HEK293 (cell line): ENCODE results near the gene SLC8A2.
A peak's percentile ranks its signal among the peaks of the same experiment; 100 is the strongest.

ENCODE experiments used
- CTCF ChIA-PET: fragments of 350-600 bp; formaldehyde crosslinking; extraction: SDS; loops from one replicate; lab custom pipeline; 2021; ENCODE audit warnings: antibody characterized with exemption; lab: Yijun Ruan, JAX
- POLR2A ChIA-PET: fragments of 300-600 bp; formaldehyde crosslinking; extraction: SDS; loops from one replicate; lab custom pipeline; 2020; ENCODE audit warnings: antibody characterized with exemption, inconsistent platforms; lab: Yijun Ruan, JAX
- H3K27ac ChIP-seq: fragments of 200-500 bp; sonication (Bioruptor generic); 2 replicates; pipeline ENCODE4 v1.5.1; 2014; ENCODE audit warnings: low read depth, low read length, control low read depth, inconsistent platforms; ENCODE audit errors: extremely low read depth
- H3K36me3 ChIP-seq, 2 experiments: fragments of 200-500 bp in 1 of 2; sonication (Bioruptor generic) in 1 of 2; 1 replicate in 1 of 2; 2 replicates in 1 of 2; pipeline ENCODE4 v1.5.1; 2014 to 2017; ENCODE audit warnings: inconsistent platforms in 2 of 2, low read length in 2 of 2; ENCODE audit not compliant: control insufficient read depth in 2 of 2, insufficient read depth in 1 of 2
- H3K4me1 ChIP-seq: fragments of 200-500 bp; sonication (Bioruptor generic); 2 replicates; pipeline ENCODE4 v1.5.1; 2014; ENCODE audit warnings: mild to moderate bottlenecking, low read length, inconsistent platforms; ENCODE audit not compliant: control insufficient read depth, insufficient read depth
- H3K4me3 ChIP-seq: 2 replicates; pipeline ENCODE4 v1.5.1; 2011; ENCODE audit warnings: low read depth, mild to moderate bottlenecking, control low read depth, low read length, moderate library complexity
- H3K9me3 ChIP-seq: fragments of 200-500 bp; sonication (Bioruptor generic); 2 replicates; pipeline ENCODE4 v1.5.1; 2014; ENCODE audit warnings: low read depth, low read length, inconsistent platforms; ENCODE audit not compliant: control insufficient read depth, insufficient read depth
- BCL11A ChIP-seq: fragments of 450-650 bp; formaldehyde crosslinking; IDR thresholded peaks from 2 replicates; pipeline ENCODE4 v1.5.1; 2016; ENCODE audit warnings: low read depth, missing biosample characterization, missing genetic modification characterization
- EGR2 ChIP-seq: fragments of 450-650 bp; formaldehyde crosslinking; IDR thresholded peaks from 2 replicates; pipeline ENCODE4 v1.5.1; 2016; ENCODE audit warnings: low read depth, missing biosample characterization, missing genetic modification characterization
- HOXA7 ChIP-seq: sonication (generic); formaldehyde crosslinking; IDR thresholded peaks from 2 replicates; pipeline ENCODE4 v1.8.1; 2022; ENCODE audit warnings: missing genetic modification reagents, borderline replicate concordance
- HOXC10 ChIP-seq: sonication (generic); formaldehyde crosslinking; IDR thresholded peaks from 2 replicates; pipeline ENCODE4 v1.8.1; 2023; ENCODE audit warnings: mild to moderate bottlenecking, missing genetic modification reagents
- HOXD13 ChIP-seq: sonication (generic); formaldehyde crosslinking; IDR thresholded peaks from 2 replicates; pipeline ENCODE4 v1.8.0; 2022; ENCODE audit warnings: missing genetic modification reagents, borderline replicate concordance
- PATZ1 ChIP-seq: fragments of 450-650 bp; formaldehyde crosslinking; IDR thresholded peaks from 2 replicates; pipeline ENCODE4 v1.5.1; 2016; ENCODE audit warnings: missing biosample characterization, missing genetic modification characterization
- REPIN1 ChIP-seq: fragments of 450-650 bp; formaldehyde crosslinking; IDR thresholded peaks from 2 replicates; pipeline ENCODE4 v1.5.1; 2017; ENCODE audit warnings: missing biosample characterization, missing genetic modification characterization, low read depth
- SALL2 ChIP-seq: fragments of 450-650 bp; formaldehyde crosslinking; IDR thresholded peaks from 2 replicates; pipeline ENCODE4 v1.5.0; 2017; ENCODE audit warnings: missing biosample characterization, mild to moderate bottlenecking, missing genetic modification characterization, borderline replicate concordance
- TRIM28 ChIP-seq: IDR thresholded peaks from 2 replicates; pipeline ENCODE4 v1.6.1; 2011; ENCODE audit warnings: low read length, control low read depth, borderline replicate concordance
- ZBTB8A ChIP-seq: fragments of 450-650 bp; formaldehyde crosslinking; IDR thresholded peaks from 2 replicates; pipeline ENCODE4 v1.5.1; 2016; ENCODE audit warnings: missing biosample characterization, missing genetic modification characterization
- ZFP69B ChIP-seq: fragments of 450-650 bp; formaldehyde crosslinking; IDR thresholded peaks from 2 replicates; pipeline ENCODE4 v1.5.1; 2016; ENCODE audit warnings: missing biosample characterization, missing genetic modification characterization
- ZNF10 ChIP-seq: fragments of 450-650 bp; formaldehyde crosslinking; IDR thresholded peaks from 2 replicates; pipeline ENCODE4 v1.5.1; 2017; ENCODE audit warnings: missing biosample characterization, missing genetic modification characterization
- ZNF121 ChIP-seq: fragments of 450-650 bp; formaldehyde crosslinking; IDR thresholded peaks from 2 replicates; pipeline ENCODE4 v1.5.1; 2016; ENCODE audit warnings: missing biosample characterization, missing genetic modification characterization
- ZNF2 ChIP-seq: fragments of 450-650 bp; formaldehyde crosslinking; IDR thresholded peaks from 2 replicates; pipeline ENCODE4 v1.5.1; 2016; ENCODE audit warnings: missing biosample characterization, missing genetic modification characterization
- ZNF560 ChIP-seq: fragments of 450-650 bp; formaldehyde crosslinking; IDR thresholded peaks from 2 replicates; pipeline ENCODE4 v1.5.1; 2017; ENCODE audit warnings: missing biosample characterization, missing genetic modification characterization, borderline replicate concordance
- ZNF600 ChIP-seq: fragments of 450-650 bp; formaldehyde crosslinking; IDR thresholded peaks from 2 replicates; pipeline ENCODE4 v1.5.1; 2016; ENCODE audit warnings: missing biosample characterization, missing genetic modification characterization
- ZNF610 ChIP-seq: fragments of 450-650 bp; formaldehyde crosslinking; IDR thresholded peaks from 2 replicates; pipeline ENCODE4 v1.5.1; 2016; ENCODE audit warnings: missing biosample characterization, missing genetic modification characterization, borderline replicate concordance
- ZNF626 ChIP-seq: fragments of 450-650 bp; sonication (Bioruptor Pico); formaldehyde crosslinking; IDR thresholded peaks from 2 replicates; pipeline ENCODE4 v1.5.1; 2018; ENCODE audit warnings: missing biosample characterization, missing genetic modification characterization, inconsistent platforms
- TF ChIP-seq, protein P1 (sequence below): fragments of 450-650 bp; formaldehyde crosslinking; IDR thresholded peaks from 2 replicates; pipeline ENCODE4 v1.5.1; 2016; ENCODE audit warnings: missing biosample characterization, missing genetic modification characterization
- TF ChIP-seq, protein P2 (sequence below): fragments of 450-650 bp; formaldehyde crosslinking; conservative IDR thresholded peaks from 2 replicates; pipeline ENCODE4 v1.5.1; 2016; ENCODE audit warnings: low read depth, missing biosample characterization, missing genetic modification characterization

The SLC8A2 gene

DNA sequence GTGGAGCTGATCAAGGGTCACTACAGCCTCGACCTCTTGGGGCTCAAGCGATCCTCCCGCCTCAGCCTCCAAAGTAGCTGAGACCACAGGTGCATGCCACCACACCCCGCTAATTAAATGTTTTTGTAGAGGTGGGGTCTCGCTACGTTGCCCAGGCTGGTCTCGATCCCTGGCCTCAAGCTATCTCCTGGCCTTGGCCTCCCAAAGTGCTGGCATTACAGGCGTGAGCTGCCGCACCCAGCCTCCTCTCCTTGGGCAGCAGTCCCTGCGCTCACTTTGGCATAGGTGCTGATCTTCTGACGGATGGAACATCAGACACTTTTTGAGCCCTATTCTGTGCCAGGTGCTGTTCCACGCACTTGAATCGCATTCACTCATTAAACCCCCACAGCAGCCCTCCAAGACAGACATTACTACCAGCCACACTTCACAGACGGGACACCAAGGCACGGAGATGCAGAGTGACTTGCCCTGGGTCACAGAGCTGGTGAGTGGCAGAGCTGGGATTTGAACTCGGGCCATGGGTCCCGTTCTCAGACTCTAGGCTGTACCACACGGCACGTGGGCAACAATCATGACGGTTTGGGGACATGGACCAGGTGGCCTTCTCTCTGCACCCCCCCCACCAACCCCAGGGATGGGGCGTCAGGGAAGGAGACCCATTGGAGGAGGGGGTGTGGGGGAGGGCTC is 55.6 kb downstream of the SLC8A2 start:
- ChIA-PET POLR2A (interaction anchor here (0.6 to 2.0 kb wide), 4 partner anchors 12 to 617 kb away, joined by 3 to 5 read pairs (median 3); partner anchors contain the start of gene DHX34), CTCF (interaction anchor here (0.6 to 2.6 kb wide), 6 partner anchors 12 to 99 kb away, joined by 3 to 13 read pairs (median 5); partner anchors contain the start of gene NAPA)
- Histone ChIP-seq H3K27ac (no peak overlapping the region), H3K4me1 (peaks cover 2% of the 10 kb centered on the region; the same call in 1 of the 2 replicates), H3K9me3 (no peaks in the 10 kb centered on the region), H3K4me3 (no peak overlapping the region), H3K36me3 (peaks cover 0 to 7% of the 10 kb centered on the region in 2 experiments; a peak in 2 of 3 replicates)
- TF ChIP-seq BCL11A (tag by site-specific recombination) (no peak), ZNF121 (tag by site-specific recombination) (peak; percentile 78), ZNF10 (tag by site-specific recombination) (no peak)

- CTCF ChIA-PET, result interaction anchor here (0.6 to 2.6 kb wide), 2 partner anchors 22 to 285 kb away, joined by 3 to 7 read pairs; no protein-coding TSS in a partner anchor
- Histone ChIP-seq H3K36me3 (peaks cover 0 to 7% of the 10 kb centered on the region in 2 experiments; a peak in 2 of 3 replicates), H3K4me1 (no peaks in the 10 kb centered on the region), H3K27ac (no peak overlapping the region), H3K9me3 (no peaks in the 10 kb centered on the region), H3K4me3 (no peak overlapping the region)
- TF ChIP-seq EGR2, result peak; percentile 42
- TF ChIP-seq, protein P1, sequence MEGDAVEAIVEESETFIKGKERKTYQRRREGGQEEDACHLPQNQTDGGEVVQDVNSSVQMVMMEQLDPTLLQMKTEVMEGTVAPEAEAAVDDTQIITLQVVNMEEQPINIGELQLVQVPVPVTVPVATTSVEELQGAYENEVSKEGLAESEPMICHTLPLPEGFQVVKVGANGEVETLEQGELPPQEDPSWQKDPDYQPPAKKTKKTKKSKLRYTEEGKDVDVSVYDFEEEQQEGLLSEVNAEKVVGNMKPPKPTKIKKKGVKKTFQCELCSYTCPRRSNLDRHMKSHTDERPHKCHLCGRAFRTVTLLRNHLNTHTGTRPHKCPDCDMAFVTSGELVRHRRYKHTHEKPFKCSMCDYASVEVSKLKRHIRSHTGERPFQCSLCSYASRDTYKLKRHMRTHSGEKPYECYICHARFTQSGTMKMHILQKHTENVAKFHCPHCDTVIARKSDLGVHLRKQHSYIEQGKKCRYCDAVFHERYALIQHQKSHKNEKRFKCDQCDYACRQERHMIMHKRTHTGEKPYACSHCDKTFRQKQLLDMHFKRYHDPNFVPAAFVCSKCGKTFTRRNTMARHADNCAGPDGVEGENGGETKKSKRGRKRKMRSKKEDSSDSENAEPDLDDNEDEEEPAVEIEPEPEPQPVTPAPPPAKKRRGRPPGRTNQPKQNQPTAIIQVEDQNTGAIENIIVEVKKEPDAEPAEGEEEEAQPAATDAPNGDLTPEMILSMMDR, result peak; percentile 81
- no peak for TF ChIP-seq HOXC10
- TF ChIP-seq ZNF626 (tag by site-specific recombination), result no peak
- POLR2A ChIA-PET, result interaction anchor here (2.0 kb wide), 1 partner anchor 65 kb away, joined by 5 read pairs; the partner anchor contains the start of gene DHX34
Observed at GRCh38 chr19:47414469-47414868, 57.2 kb downstream of the SLC8A2 start.

GRCh38 chr19:47413941-47414340 is 57.8 kb downstream of the SLC8A2 start:
- ChIA-PET CTCF (interaction anchor here (0.6 to 0.8 kb wide), 4 partner anchors 14 to 286 kb away, joined by 3 to 5 read pairs (median 3); no protein-coding TSS in a partner anchor), POLR2A (interaction anchor here (0.7 kb wide), 1 partner anchor 1714 kb away, joined by 3 read pairs; no protein-coding TSS in a partner anchor)
- Histone ChIP-seq H3K27ac (no peak overlapping the region), H3K9me3 (no peaks in the 10 kb centered on the region), H3K36me3 (peaks cover 0 to 7% of the 10 kb centered on the region in 2 experiments; a peak in 2 of 3 replicates), H3K4me3 (no peak overlapping the region), H3K4me1 (no peaks in the 10 kb centered on the region)
- TF ChIP-seq REPIN1 (tag by site-specific recombination) (no peak), ZNF2 (tag by site-specific recombination) (no peak), TRIM28 (no peak), HOXD13 (CRISPR knock-in tag) (no peak), ZNF610 (no peak), PATZ1 (tag by site-specific recombination) (no peak), ZNF600 (no peak), ZFP69B (tag by site-specific recombination) (no peak), ZBTB8A (no peak), HOXA7 (CRISPR knock-in tag) (no peak), SALL2 (tag by site-specific recombination) (no peak), ZNF560 (tag by site-specific recombination) (no peak)
- TF ChIP-seq, protein P2, sequence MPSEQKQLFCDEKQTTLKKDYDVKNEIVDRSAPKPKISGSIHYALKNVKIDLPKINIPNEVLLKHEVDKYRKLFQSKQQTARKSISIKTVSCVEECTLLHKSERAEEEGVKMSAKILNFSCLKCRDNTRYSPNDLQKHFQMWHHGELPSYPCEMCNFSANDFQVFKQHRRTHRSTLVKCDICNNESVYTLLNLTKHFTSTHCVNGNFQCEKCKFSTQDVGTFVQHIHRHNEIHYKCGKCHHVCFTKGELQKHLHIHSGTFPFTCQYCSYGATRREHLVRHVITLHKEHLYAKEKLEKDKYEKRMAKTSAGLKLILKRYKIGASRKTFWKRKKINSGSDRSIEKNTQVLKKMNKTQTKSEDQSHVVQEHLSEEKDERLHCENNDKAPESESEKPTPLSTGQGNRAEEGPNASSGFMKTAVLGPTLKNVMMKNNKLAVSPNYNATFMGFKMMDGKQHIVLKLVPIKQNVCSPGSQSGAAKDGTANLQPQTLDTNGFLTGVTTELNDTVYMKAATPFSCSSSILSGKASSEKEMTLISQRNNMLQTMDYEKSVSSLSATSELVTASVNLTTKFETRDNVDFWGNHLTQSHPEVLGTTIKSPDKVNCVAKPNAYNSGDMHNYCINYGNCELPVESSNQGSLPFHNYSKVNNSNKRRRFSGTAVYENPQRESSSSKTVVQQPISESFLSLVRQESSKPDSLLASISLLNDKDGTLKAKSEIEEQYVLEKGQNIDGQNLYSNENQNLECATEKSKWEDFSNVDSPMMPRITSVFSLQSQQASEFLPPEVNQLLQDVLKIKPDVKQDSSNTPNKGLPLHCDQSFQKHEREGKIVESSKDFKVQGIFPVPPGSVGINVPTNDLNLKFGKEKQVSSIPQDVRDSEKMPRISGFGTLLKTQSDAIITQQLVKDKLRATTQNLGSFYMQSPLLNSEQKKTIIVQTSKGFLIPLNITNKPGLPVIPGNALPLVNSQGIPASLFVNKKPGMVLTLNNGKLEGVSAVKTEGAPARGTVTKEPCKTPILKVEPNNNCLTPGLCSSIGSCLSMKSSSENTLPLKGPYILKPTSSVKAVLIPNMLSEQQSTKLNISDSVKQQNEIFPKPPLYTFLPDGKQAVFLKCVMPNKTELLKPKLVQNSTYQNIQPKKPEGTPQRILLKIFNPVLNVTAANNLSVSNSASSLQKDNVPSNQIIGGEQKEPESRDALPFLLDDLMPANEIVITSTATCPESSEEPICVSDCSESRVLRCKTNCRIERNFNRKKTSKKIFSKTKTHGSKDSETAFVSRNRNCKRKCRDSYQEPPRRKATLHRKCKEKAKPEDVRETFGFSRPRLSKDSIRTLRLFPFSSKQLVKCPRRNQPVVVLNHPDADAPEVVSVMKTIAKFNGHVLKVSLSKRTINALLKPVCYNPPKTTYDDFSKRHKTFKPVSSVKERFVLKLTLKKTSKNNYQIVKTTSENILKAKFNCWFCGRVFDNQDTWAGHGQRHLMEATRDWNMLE (tag by site-specific recombination), result no peak
